Natural killer cell (primary cell): ENCODE results near the gene GTPBP8. TPM values are rescaled to one million over a fixed set of nuclear protein-coding genes. Genes with fewer than 3 reads are reported as not detected.

Experiments
- ATAC-seq, 3 donors: fragments of 150-1000 bp in 2 of 3; fragments of 200-7000 bp in 1 of 3; cut with Tn5 transposase; 1 replicate in 1 of 3; 2 replicates in 2 of 3; pipeline ENCODE4 v1.10.0; 2021; ENCODE audit warnings: mild to moderate bottlenecking in 2 of 3, moderate library complexity in 2 of 3
- DNase-seq, 2 donors: peaks; one replicate each; pipeline versions ENCODE4 v3.0.0 to v3.0.0-alpha.2; 2013 to 2021; ENCODE audit warnings: mixed read lengths in 1 of 2
- H3K27ac ChIP-seq: one replicate; pipeline ENCODE4 v1.5.1; 2013; ENCODE audit warnings: mild to moderate bottlenecking, low read length
- H3K27me3 ChIP-seq: one replicate; pipeline ENCODE4 v1.6.1; 2013; ENCODE audit warnings: low read length; ENCODE audit not compliant: control insufficient read depth, insufficient read depth
- H3K36me3 ChIP-seq: one replicate; pipeline ENCODE4 v1.6.1; 2013; ENCODE audit warnings: low read length; ENCODE audit not compliant: control insufficient read depth, insufficient read depth
- H3K4me1 ChIP-seq: one replicate; pipeline ENCODE4 v1.6.1; 2013; ENCODE audit warnings: low read length; ENCODE audit not compliant: control insufficient read depth, insufficient read depth
- H3K4me3 ChIP-seq: one replicate; pipeline ENCODE4 v1.5.1; 2013; ENCODE audit warnings: low read length
- H3K9me3 ChIP-seq: one replicate; pipeline ENCODE4 v1.6.1; 2013; ENCODE audit warnings: low read length; ENCODE audit not compliant: control insufficient read depth, insufficient read depth
- H3K27ac Mint-ChIP-seq, 2 donors: one replicate each; pipeline ENCODE4 v1.8.0; 2022; ENCODE audit warnings: mild to moderate bottlenecking in 2 of 2, mixed read lengths in 2 of 2, moderate library complexity in 1 of 2
- H3K27me3 Mint-ChIP-seq, 2 donors: one replicate each; pipeline ENCODE4 v1.8.0; 2022; ENCODE audit warnings: low read depth in 2 of 2, mixed read lengths in 2 of 2
- H3K36me3 Mint-ChIP-seq: one replicate; pipeline ENCODE4 v1.8.0; 2022; ENCODE audit warnings: mixed read lengths
- H3K4me1 Mint-ChIP-seq, 2 donors: one replicate each; pipeline ENCODE4 v1.8.0; 2022; ENCODE audit warnings: mixed read lengths in 2 of 2
- H3K4me3 Mint-ChIP-seq: one replicate; pipeline ENCODE4 v1.8.0; 2022; ENCODE audit warnings: mild to moderate bottlenecking, moderate library complexity, mixed read lengths
- H3K9me3 Mint-ChIP-seq, 2 donors: one replicate each; pipeline ENCODE4 v1.8.0; 2022; ENCODE audit warnings: mixed read lengths in 2 of 2
- WGBS: methylation state at CpG from one replicate; pipeline ENCODE4 v1.1.7; 2013; ENCODE audit warnings: missing lambda C conversion rate; ENCODE audit not compliant: insufficient coverage; 5-methylcytosine and 5-hydroxymethylcytosine counted together
- intact Hi-C: fragments of 100-400 bp; cut with micrococcal nuclease; formaldehyde crosslinking; loops from one replicate; pipeline ENCODE4 v1.14.2; 2022
- total RNA-seq, 4 donors: library from RNA; stranded (reverse); fragments of 120-200 nt in 1 of 4; gene quantifications; one replicate each; pipeline versions ENCODE4 v1.2.3 to v1.2.4, GENCODE V29; 2013 to 2022
- TF ChIP-seq, protein P1 (sequence below): fragments of 200-600 bp; IDR thresholded peaks from one replicate; pipeline ENCODE4 v1.8.0; 2022; ENCODE audit warnings: antibody characterized with exemption

GTPBP8 gene
- total RNA-seq, 3 donors from 2014 or later (not counting 1 experiment from before 2014, with no cell fraction given): 16.6 to 28.6 (median 16.8) TPM

DNA sequence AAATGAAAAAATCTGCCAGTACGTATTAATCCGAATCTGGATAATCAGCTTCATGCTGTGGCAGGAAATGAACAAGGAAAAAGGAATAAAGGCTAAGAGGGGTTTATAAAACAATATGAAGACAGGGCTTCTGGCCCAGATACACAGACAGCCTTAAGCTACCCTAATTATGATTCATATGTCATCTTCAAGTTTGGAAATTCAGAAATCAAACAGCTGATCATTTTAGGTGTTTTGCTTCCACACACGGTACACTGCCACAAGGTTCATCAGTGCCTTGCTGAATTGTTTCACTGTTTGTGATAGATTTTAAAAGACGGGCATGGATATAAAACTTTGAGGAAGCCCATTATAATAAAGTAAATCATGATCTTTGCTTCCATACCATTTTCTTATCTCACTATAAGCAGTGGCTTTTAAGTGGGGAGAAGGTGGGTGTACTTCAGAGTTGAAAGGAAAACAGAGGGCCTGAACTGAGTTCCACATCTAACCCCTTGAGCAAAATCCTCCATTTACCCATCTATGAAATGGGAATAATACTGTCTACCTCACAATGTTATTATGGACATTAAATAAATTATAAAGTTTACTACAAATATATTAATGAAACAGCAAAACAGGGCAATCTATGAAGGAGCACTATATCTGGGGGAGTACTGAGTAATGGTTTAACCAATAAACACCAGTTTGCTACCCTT is 15.7 kb downstream of the GTPBP8 start:
- intact Hi-C loops: no loop called here
- no peaks in the 10 kb centered on the region for H3K27me3 ChIP-seq

DNA sequence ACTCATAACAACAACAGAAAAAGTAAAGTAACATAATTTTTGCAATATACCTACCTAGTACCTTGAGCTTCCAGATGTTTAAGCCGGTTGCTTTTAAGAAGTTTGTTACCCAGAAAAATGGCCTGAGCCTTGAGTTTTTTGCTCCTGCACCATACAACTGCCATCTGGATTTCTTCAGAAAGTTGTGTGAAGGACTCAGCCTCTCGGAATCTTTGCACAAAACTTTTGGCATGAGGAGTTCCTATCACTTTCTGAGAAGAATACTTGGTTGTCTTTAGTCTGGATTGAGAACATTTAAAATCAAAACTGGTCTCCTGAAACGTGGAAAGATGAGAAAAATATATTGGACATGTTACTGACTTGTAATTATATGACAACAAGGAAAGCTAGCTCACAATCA is 17.3 kb downstream of the GTPBP8 start:
- Histone ChIP-seq H3K4me1 (peaks cover under 1% of the 10 kb centered on the region), H3K4me3 (no peak overlapping the region), H3K36me3 (peaks cover 92% of the 10 kb centered on the region), H3K27ac (no peak overlapping the region), H3K9me3 (no peaks in the 10 kb centered on the region), H3K27me3 (no peaks in the 10 kb centered on the region)
- H3K4me1 Mint-ChIP-seq: peaks cover 24 to 39% of the 10 kb centered on the region in 2 donors
- H3K27ac Mint-ChIP-seq: no peak overlapping the region
- WGBS: 91% methylated on average over 2 of the region's 3 CpGs
- no peaks in the 10 kb centered on the region for H3K9me3 Mint-ChIP-seq
- ATAC-seq (no peak), DNase-seq (no peak)
- H3K4me3 Mint-ChIP-seq: no peak overlapping the region
- intact Hi-C loops: no loop called here
- TF ChIP-seq, protein P1, sequence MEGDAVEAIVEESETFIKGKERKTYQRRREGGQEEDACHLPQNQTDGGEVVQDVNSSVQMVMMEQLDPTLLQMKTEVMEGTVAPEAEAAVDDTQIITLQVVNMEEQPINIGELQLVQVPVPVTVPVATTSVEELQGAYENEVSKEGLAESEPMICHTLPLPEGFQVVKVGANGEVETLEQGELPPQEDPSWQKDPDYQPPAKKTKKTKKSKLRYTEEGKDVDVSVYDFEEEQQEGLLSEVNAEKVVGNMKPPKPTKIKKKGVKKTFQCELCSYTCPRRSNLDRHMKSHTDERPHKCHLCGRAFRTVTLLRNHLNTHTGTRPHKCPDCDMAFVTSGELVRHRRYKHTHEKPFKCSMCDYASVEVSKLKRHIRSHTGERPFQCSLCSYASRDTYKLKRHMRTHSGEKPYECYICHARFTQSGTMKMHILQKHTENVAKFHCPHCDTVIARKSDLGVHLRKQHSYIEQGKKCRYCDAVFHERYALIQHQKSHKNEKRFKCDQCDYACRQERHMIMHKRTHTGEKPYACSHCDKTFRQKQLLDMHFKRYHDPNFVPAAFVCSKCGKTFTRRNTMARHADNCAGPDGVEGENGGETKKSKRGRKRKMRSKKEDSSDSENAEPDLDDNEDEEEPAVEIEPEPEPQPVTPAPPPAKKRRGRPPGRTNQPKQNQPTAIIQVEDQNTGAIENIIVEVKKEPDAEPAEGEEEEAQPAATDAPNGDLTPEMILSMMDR: no peak
- H3K27me3 Mint-ChIP-seq: no peaks in the 10 kb centered on the region
- H3K36me3 Mint-ChIP-seq: peaks cover 44% of the 10 kb centered on the region

More for the DNA sequence above, 15.7 kb downstream of the GTPBP8 start:
- DNase-seq (peak in 1 of 2 donors; percentile 67), ATAC-seq (no peak)
- Histone ChIP-seq H3K36me3 (peaks cover 90% of the 10 kb centered on the region), H3K4me1 (peaks cover 11% of the 10 kb centered on the region), H3K27ac (peak overlapping the region; percentile 32), H3K9me3 (no peaks in the 10 kb centered on the region), H3K4me3 (no peak overlapping the region)
- no peaks in the 10 kb centered on the region for H3K9me3 Mint-ChIP-seq
- H3K36me3 Mint-ChIP-seq: peaks cover 35% of the 10 kb centered on the region
- TF ChIP-seq, protein P1: no peak
- H3K27ac Mint-ChIP-seq: peak overlapping the region; percentile 84 to 85
- 94% methylated on average over 3 of the region's 4 CpGs for WGBS
- H3K4me1 Mint-ChIP-seq: peaks cover 35 to 42% of the 10 kb centered on the region in 2 donors
- H3K4me3 Mint-ChIP-seq: no peak overlapping the region
- no peaks in the 10 kb centered on the region for H3K27me3 Mint-ChIP-seq

DNA sequence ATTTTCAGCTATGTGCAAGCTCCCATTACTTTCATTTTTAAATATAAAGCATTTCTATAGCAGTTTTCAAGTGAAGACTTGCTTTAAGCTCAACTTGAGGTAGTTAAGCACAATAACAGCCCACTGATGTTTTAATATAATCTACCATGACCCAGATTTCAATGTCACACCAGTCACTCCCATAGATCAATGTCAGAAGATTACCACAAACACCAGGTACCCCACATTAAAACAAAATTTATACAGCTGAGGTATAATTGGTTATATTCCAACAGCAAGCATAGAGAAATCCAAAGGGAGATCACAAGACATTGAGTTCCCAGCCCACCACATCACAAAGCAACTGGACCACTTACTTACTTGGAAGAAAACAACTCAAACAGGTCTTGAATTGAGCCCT is 22.8 kb downstream of the GTPBP8 start:
- Mint-ChIP-seq H3K36me3 (peaks cover 16% of the 10 kb centered on the region), H3K4me1 (peaks cover 19 to 35% of the 10 kb centered on the region in 2 donors), H3K27me3 (no peaks in the 10 kb centered on the region), H3K9me3 (no peaks in the 10 kb centered on the region), H3K4me3 (no peak overlapping the region), H3K27ac (peak overlapping the region; percentile 69 to 92)
- no peaks in the 10 kb centered on the region for H3K9me3 ChIP-seq
- H3K27ac ChIP-seq: no peak overlapping the region
- H3K4me1 ChIP-seq: peaks cover 2% of the 10 kb centered on the region
- ATAC-seq (no peak), DNase-seq (no peak)
- peaks cover 70% of the 10 kb centered on the region for H3K36me3 ChIP-seq
- intact Hi-C loops: no loop called here
- TF ChIP-seq, protein P1: no peak
- H3K27me3 ChIP-seq: no peaks in the 10 kb centered on the region
- H3K4me3 ChIP-seq: no peak overlapping the region
